Liver (tissue), 3 donors: ENCODE measurements around the gene CFAP74.

ENCODE experiments used
- ATF3 ChIP-seq: IDR thresholded peaks from 2 replicates; pipeline ENCODE4 v1.6.1; 2016; ENCODE audit warnings: antibody characterized with exemption
- CTCF ChIP-seq: fragments of 150-350 bp; IDR thresholded peaks from 2 replicates; pipeline ENCODE4 v1.5.1; 2017; ENCODE audit warnings: improper control_type of control experiment, low read depth, low read length; ENCODE audit not compliant: missing input control
- FOXA1 ChIP-seq: IDR thresholded peaks from 2 replicates; pipeline ENCODE4 v1.6.1; 2016; ENCODE audit warnings: antibody characterized with exemption
- GABPA ChIP-seq, 2 donors: IDR thresholded peaks in 1 of 2; conservative IDR thresholded peaks in 1 of 2; 2 replicates each; pipeline ENCODE4 v1.6.1; 2016; ENCODE audit warnings: antibody characterized with exemption in 2 of 2, mild to moderate bottlenecking in 1 of 2, moderate library complexity in 1 of 2
- JUND ChIP-seq, 2 donors: IDR thresholded peaks; 2 replicates each; pipeline ENCODE4 v1.6.1; 2016; ENCODE audit warnings: antibody characterized with exemption in 2 of 2
- NR2F2 ChIP-seq: IDR thresholded peaks from 2 replicates; pipeline ENCODE4 v1.6.1; 2016; ENCODE audit warnings: antibody characterized with exemption
- RAD21 ChIP-seq, 2 donors: IDR thresholded peaks; 2 replicates each; pipeline ENCODE4 v1.6.1; 2016; ENCODE audit warnings: antibody characterized with exemption in 2 of 2, mild to moderate bottlenecking in 2 of 2
- RXRA ChIP-seq, 2 donors: IDR thresholded peaks; 2 replicates each; pipeline ENCODE4 v1.6.1; 2017 to 2018; ENCODE audit warnings: antibody characterized with exemption in 2 of 2, mild to moderate bottlenecking in 1 of 2
- SP1 ChIP-seq: IDR thresholded peaks from 2 replicates; pipeline ENCODE4 v1.6.1; 2018; ENCODE audit warnings: antibody characterized with exemption, mild to moderate bottlenecking
- TAF1 ChIP-seq: conservative IDR thresholded peaks from 2 replicates; pipeline ENCODE4 v1.6.1; 2016; ENCODE audit warnings: antibody characterized with exemption, mild to moderate bottlenecking
- TF ChIP-seq, protein P1 (sequence below): IDR thresholded peaks from 2 replicates; pipeline ENCODE4 v1.6.1; 2016; ENCODE audit warnings: antibody characterized with exemption
- TF ChIP-seq, protein P2 (sequence below): IDR thresholded peaks from 2 replicates; pipeline ENCODE4 v1.6.1; 2016; ENCODE audit warnings: antibody characterized with exemption
- TF ChIP-seq, protein P3 (sequence below): IDR thresholded peaks from 2 replicates; pipeline ENCODE4 v1.6.1; 2016; ENCODE audit warnings: antibody characterized with exemption, mild to moderate bottlenecking
- donor health status: healthy.
- donor health status: healthy.

- TF ChIP-seq CTCF = no peak
- no peak for TF ChIP-seq TAF1
- TF ChIP-seq, protein P1, sequence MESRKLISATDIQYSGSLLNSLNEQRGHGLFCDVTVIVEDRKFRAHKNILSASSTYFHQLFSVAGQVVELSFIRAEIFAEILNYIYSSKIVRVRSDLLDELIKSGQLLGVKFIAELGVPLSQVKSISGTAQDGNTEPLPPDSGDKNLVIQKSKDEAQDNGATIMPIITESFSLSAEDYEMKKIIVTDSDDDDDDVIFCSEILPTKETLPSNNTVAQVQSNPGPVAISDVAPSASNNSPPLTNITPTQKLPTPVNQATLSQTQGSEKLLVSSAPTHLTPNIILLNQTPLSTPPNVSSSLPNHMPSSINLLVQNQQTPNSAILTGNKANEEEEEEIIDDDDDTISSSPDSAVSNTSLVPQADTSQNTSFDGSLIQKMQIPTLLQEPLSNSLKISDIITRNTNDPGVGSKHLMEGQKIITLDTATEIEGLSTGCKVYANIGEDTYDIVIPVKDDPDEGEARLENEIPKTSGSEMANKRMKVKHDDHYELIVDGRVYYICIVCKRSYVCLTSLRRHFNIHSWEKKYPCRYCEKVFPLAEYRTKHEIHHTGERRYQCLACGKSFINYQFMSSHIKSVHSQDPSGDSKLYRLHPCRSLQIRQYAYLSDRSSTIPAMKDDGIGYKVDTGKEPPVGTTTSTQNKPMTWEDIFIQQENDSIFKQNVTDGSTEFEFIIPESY = no peak
- TF ChIP-seq, protein P2, sequence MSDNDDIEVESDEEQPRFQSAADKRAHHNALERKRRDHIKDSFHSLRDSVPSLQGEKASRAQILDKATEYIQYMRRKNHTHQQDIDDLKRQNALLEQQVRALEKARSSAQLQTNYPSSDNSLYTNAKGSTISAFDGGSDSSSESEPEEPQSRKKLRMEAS = no peak
- TF ChIP-seq, protein P3, sequence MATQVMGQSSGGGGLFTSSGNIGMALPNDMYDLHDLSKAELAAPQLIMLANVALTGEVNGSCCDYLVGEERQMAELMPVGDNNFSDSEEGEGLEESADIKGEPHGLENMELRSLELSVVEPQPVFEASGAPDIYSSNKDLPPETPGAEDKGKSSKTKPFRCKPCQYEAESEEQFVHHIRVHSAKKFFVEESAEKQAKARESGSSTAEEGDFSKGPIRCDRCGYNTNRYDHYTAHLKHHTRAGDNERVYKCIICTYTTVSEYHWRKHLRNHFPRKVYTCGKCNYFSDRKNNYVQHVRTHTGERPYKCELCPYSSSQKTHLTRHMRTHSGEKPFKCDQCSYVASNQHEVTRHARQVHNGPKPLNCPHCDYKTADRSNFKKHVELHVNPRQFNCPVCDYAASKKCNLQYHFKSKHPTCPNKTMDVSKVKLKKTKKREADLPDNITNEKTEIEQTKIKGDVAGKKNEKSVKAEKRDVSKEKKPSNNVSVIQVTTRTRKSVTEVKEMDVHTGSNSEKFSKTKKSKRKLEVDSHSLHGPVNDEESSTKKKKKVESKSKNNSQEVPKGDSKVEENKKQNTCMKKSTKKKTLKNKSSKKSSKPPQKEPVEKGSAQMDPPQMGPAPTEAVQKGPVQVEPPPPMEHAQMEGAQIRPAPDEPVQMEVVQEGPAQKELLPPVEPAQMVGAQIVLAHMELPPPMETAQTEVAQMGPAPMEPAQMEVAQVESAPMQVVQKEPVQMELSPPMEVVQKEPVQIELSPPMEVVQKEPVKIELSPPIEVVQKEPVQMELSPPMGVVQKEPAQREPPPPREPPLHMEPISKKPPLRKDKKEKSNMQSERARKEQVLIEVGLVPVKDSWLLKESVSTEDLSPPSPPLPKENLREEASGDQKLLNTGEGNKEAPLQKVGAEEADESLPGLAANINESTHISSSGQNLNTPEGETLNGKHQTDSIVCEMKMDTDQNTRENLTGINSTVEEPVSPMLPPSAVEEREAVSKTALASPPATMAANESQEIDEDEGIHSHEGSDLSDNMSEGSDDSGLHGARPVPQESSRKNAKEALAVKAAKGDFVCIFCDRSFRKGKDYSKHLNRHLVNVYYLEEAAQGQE = no peak
- TF ChIP-seq RAD21 (IDR thresholded peaks at IDR 0.05) = no peak
- TF ChIP-seq FOXA1 = no peak
- no peak for TF ChIP-seq JUND (IDR thresholded peaks at IDR 0.05)
- no peak for TF ChIP-seq ATF3
- no peak for TF ChIP-seq NR2F2
- TF ChIP-seq GABPA (IDR thresholded peaks at IDR 0.05 in 1 of 2, conservative IDR thresholded peaks at IDR 0.05 in 1 of 2) = no peak
- TF ChIP-seq SP1 = no peak
- no peak for TF ChIP-seq RXRA (IDR thresholded peaks at IDR 0.05)
Measured at GRCh38 chr1:1880617-1881312, 122.8 kb downstream of the CFAP74 start.
